ENCODE measurements around the gene HRAS. TPM values are rescaled to one million over a fixed set of nuclear protein-coding genes. Genes with fewer than 3 reads are reported as not detected.

HRAS gene
- total RNA-seq, 2 donors from 2014 or later: 13.0 to 15.8 TPM

DNA sequence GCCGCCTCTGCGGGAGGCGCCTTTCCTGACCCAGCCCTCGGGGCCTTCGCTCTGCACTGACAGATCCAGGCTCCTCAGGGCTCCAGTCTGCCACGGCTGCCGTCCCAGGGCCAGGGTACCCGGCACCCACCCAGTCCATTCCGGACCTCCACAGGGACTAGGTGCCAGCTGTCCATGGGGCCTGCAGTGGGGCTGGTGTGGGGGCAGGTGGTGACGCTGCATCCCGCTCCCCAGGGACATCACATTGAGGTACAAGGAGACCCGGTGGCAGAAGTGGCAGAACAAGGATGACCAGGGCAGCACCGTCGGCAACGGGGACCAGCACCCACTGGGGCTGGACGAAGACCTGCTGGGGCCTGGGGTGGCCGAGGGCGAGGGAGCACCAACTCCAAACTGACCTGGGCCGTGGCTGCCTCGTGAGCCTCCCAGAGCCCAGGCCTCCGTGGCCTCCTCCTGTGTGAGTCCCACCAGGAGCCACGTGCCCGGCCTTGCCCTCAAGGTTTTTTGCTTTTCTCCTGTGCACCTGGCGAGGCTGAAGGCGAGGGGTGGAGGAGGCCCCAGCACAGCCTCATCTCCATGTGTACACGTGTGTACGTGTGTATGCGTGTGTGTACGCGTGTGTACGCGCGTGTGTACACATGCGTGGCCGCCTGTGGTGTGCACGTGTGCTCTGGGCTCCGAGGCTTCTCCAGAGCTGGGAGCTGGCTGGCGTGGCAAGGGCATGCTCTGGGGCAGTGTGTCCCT is 45.0 kb downstream of the HRAS start:
- H3K27me3 ChIP-seq: no peaks in the 10 kb centered on the region
- H3K4me3 ChIP-seq: no peak overlapping the region
- 87 to 90% methylated on average over 22 to 29 of the region's 38 CpGs for WGBS, 2 donors
- H3K36me3 ChIP-seq (replicated peaks in 1 of 2; ENCODE audit: insufficient read depth in 1 of 2, low read depth in 2 of 2): peaks cover 0 to 11% of the 10 kb centered on the region in 2 donors
- no peak for ATAC-seq
- H3K4me1 ChIP-seq: no peaks in the 10 kb centered on the region
- intact Hi-C loops (cut with DNase I): no loop called here
- H3K9me3 ChIP-seq: no peaks in the 10 kb centered on the region
- no peak overlapping the region for H3K27ac ChIP-seq
- DNase-seq: no peak
- TF ChIP-seq POLR2A (IDR thresholded peaks at IDR 0.05): no peak
- TF ChIP-seq, protein P1, sequence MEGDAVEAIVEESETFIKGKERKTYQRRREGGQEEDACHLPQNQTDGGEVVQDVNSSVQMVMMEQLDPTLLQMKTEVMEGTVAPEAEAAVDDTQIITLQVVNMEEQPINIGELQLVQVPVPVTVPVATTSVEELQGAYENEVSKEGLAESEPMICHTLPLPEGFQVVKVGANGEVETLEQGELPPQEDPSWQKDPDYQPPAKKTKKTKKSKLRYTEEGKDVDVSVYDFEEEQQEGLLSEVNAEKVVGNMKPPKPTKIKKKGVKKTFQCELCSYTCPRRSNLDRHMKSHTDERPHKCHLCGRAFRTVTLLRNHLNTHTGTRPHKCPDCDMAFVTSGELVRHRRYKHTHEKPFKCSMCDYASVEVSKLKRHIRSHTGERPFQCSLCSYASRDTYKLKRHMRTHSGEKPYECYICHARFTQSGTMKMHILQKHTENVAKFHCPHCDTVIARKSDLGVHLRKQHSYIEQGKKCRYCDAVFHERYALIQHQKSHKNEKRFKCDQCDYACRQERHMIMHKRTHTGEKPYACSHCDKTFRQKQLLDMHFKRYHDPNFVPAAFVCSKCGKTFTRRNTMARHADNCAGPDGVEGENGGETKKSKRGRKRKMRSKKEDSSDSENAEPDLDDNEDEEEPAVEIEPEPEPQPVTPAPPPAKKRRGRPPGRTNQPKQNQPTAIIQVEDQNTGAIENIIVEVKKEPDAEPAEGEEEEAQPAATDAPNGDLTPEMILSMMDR (IDR thresholded peaks at IDR 0.05): no peak

DNA sequence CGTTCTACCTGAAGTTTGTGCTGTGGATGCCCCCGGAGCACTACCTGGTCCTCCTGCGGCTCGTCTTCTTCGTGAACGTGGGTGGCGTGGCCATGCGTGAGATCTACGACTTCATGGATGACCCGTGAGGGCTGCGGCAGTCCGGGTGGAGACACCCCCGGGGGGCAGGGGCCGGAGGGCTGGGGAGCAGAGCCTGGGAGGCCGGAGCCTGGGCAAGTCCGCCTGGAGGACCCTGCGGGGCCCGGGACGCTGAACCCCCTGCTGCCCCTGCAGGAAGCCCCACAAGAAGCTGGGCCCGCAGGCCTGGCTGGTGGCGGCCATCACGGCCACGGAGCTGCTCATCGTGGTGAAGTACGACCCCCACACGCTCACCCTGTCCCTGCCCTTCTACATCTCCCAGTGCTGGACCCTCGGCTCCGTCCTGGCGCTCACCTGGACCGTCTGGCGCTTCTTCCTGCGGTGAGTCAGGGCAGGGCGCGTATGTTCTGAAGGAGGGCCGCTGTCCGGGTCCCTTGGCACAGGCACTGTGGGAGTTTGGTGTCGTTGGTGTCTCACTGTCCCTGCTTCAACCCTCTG is 45.7 kb downstream of the HRAS start:
- Histone ChIP-seq H3K9me3 (no peaks in the 10 kb centered on the region), H3K4me3 (no peak overlapping the region), H3K27ac (no peak overlapping the region), H3K4me1 (no peaks in the 10 kb centered on the region), H3K27me3 (no peaks in the 10 kb centered on the region), H3K36me3 (replicated peaks in 1 of 2; ENCODE audit: insufficient read depth in 1 of 2, low read depth in 2 of 2) (peaks cover 0 to 9% of the 10 kb centered on the region in 2 donors)
- intact Hi-C loops (cut with DNase I): no loop called here
- no peak for TF ChIP-seq POLR2A (IDR thresholded peaks at IDR 0.05)
- TF ChIP-seq, protein P1 (IDR thresholded peaks at IDR 0.05): no peak
- WGBS, 2 donors: 91 to 94% methylated on average over 9 to 37 of the region's 37 CpGs
- DNase-seq (no peak), ATAC-seq (no peak)

DNA sequence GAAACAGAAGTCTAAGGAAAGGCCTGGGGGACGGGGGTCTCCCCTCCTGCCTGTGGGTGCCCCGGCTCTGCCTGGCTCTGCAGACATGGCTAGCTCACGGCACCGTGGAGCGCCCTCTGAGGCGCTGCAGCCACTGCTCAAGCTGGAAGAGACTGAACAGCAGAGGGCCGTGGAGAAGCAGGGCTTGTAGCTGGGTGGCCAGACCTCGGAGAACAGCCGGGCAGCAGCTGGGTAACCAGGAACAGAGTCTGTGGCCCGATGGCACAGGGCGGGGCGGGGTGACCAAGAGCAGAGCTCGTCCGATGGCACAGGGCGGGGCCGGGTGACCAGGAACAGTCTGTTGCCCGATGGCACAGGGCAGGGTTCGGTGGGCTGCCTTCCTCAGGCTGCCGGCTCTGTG is 46.4 kb downstream of the HRAS start:
- ATAC-seq: no peak
- intact Hi-C loops (cut with DNase I): no loop called here
- TF ChIP-seq, protein P1 (IDR thresholded peaks at IDR 0.05): no peak
- TF ChIP-seq POLR2A (IDR thresholded peaks at IDR 0.05): no peak
- no peak for DNase-seq
- WGBS, 2 donors: 90 to 95% methylated on average over 9 to 12 of the region's 19 CpGs
- Histone ChIP-seq H3K4me3 (no peak overlapping the region), H3K4me1 (no peaks in the 10 kb centered on the region), H3K9me3 (no peaks in the 10 kb centered on the region), H3K36me3 (replicated peaks in 1 of 2; ENCODE audit: insufficient read depth in 1 of 2, low read depth in 2 of 2) (peaks cover 0 to 4% of the 10 kb centered on the region in 2 donors), H3K27ac (no peak overlapping the region), H3K27me3 (no peaks in the 10 kb centered on the region)

DNA sequence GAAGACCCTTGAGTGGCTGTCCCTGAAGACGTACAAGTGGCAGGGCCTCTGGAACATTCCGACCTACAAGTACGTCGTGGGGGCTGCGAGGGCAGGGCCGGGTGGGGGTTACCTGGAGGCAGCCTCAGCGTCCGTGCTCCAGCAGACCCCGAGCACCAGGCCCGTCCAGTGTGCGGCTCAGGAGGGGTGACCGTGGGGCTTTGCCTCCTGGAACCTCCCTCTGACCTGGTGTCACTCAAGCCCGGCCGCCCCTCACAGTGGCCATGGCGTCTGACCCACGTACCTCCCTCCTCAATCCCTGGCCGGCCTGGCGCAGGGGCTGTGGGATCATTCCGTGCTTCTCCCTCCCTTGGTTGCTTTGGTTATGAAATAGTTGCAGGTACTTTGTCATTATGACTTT is 46.8 kb downstream of the HRAS start:
- H3K9me3 ChIP-seq: no peaks in the 10 kb centered on the region
- TF ChIP-seq POLR2A (IDR thresholded peaks at IDR 0.05): no peak
- TF ChIP-seq, protein P1 (IDR thresholded peaks at IDR 0.05): no peak
- H3K4me1 ChIP-seq: no peaks in the 10 kb centered on the region
- no peaks in the 10 kb centered on the region for H3K27me3 ChIP-seq
- 86 to 97% methylated on average over 14 to 16 of the region's 19 CpGs for WGBS, 2 donors
- H3K36me3 ChIP-seq (replicated peaks in 1 of 2; ENCODE audit: insufficient read depth in 1 of 2, low read depth in 2 of 2): peaks cover 0 to 4% of the 10 kb centered on the region in 2 donors
- intact Hi-C loops (cut with DNase I): no loop called here
- no peak overlapping the region for H3K4me3 ChIP-seq
- DNase-seq (no peak), ATAC-seq (no peak)
- no peak overlapping the region for H3K27ac ChIP-seq

Measured in body of pancreas (tissue), 4 donors.